H1 (cell line): ENCODE results near the gene C1QTNF1. TPM values are rescaled to one million over a fixed set of nuclear protein-coding genes. Genes with fewer than 3 reads are reported as not detected.

Source experiments
- CTCF ChIA-PET: fragments of 300-600 bp; sonication (Branson Sonifier 250); formaldehyde crosslinking; loops from one replicate; lab custom pipeline; 2021; ENCODE audit not compliant: partially characterized antibody; lab: Charles Lee
- POLR2A ChIA-PET: fragments of 300-600 bp; sonication (Branson Sonifier 250); formaldehyde crosslinking; loops from one replicate; lab custom pipeline; 2021; ENCODE audit warnings: inconsistent platforms; ENCODE audit not compliant: partially characterized antibody; lab: Charles Lee
- DNase-seq, 2 experiments: peaks; one replicate each; pipeline versions ENCODE4 v3.0.0 to v3.0.0-alpha.2; 2010 to 2022; ENCODE audit warnings: low spot score in 2 of 2, low read depth in 1 of 2, mixed read lengths in 1 of 2
- FAIRE-seq: peaks from 2 replicates; lab custom pipeline; 2011; peaks lifted over from hg19 to GRCh38; lab: Jason Lieb, UNC
- H2AFZ ChIP-seq: 2 replicates; pipeline ENCODE4 v1.8.1; 2012; ENCODE audit warnings: low read length, inconsistent platforms
- H2AK5ac ChIP-seq: 2 replicates; pipeline ENCODE4 v1.6.1; 2013; ENCODE audit warnings: low read depth, low read length
- H2BK120ac ChIP-seq: replicated peaks from 2 replicates; pipeline ENCODE3; 2013; ENCODE audit warnings: low read depth, low read length, inconsistent platforms
- H2BK12ac ChIP-seq: 2 replicates; pipeline ENCODE4 v1.6.1; 2013; ENCODE audit warnings: low read depth, low read length
- H2BK15ac ChIP-seq: 2 replicates; pipeline ENCODE4 v1.6.1; 2013; ENCODE audit warnings: low read length
- H2BK20ac ChIP-seq: 2 replicates; pipeline ENCODE4 v1.6.1; 2013; ENCODE audit warnings: low read length
- H2BK5ac ChIP-seq: 2 replicates; pipeline ENCODE4 v1.6.1; 2013; ENCODE audit warnings: low read depth, low read length
- H3K14ac ChIP-seq: 2 replicates; pipeline ENCODE4 v1.6.1; 2013; ENCODE audit warnings: inconsistent platforms; ENCODE audit not compliant: insufficient read length
- H3K18ac ChIP-seq: 2 replicates; pipeline ENCODE4 v1.6.1; 2013; ENCODE audit warnings: low read length; ENCODE audit errors: extremely low read depth
- H3K23ac ChIP-seq: 2 replicates; pipeline ENCODE4 v1.6.1; 2013; ENCODE audit warnings: inconsistent platforms; ENCODE audit not compliant: insufficient read length
- H3K23me2 ChIP-seq: 2 replicates; pipeline ENCODE4 v1.6.1; 2013; ENCODE audit warnings: low read depth, low read length
- H3K27ac ChIP-seq: 2 replicates; pipeline ENCODE4 v1.6.1; 2011; ENCODE audit warnings: low read depth, low read length, inconsistent platforms
- H3K27me3 ChIP-seq, 4 experiments: replicated peaks in 1 of 4; 1 replicate in 1 of 4; 2 replicates in 3 of 4; pipeline versions ENCODE4 v1.6.1 to v1.8.1; 2011 to 2013; ENCODE audit warnings: low read length in 3 of 4, mild to moderate bottlenecking in 3 of 4, inconsistent platforms in 2 of 4, mixed read lengths in 2 of 4, moderate library complexity in 1 of 4; ENCODE audit not compliant: control insufficient read depth in 3 of 4, insufficient read depth in 3 of 4; ENCODE audit errors: extremely low read depth in 1 of 4
- H3K36me3 ChIP-seq, 4 experiments: 2 replicates each; pipeline versions ENCODE4 v1.6.1 to v1.8.1; 2011 to 2013; ENCODE audit warnings: mild to moderate bottlenecking in 4 of 4, low read length in 3 of 4, moderate library complexity in 2 of 4, control low read depth in 1 of 4, inconsistent platforms in 1 of 4; ENCODE audit not compliant: insufficient read depth in 4 of 4, control insufficient read depth in 2 of 4
- H3K4ac ChIP-seq: replicated peaks from 2 replicates; pipeline ENCODE3; 2013; ENCODE audit warnings: low read length, low read depth, mixed read lengths, inconsistent platforms; ENCODE audit not compliant: insufficient read length
- H3K4me1 ChIP-seq, 4 experiments: replicated peaks in 1 of 4; 1 replicate in 1 of 4; 2 replicates in 3 of 4; pipeline versions ENCODE4 v1.6.1 to v1.8.1; 2011 to 2013; ENCODE audit warnings: low read length in 3 of 4, inconsistent platforms in 2 of 4, mixed read lengths in 1 of 4; ENCODE audit not compliant: insufficient read depth in 4 of 4, control insufficient read depth in 3 of 4
- H3K4me2 ChIP-seq, 2 experiments: 2 replicates each; pipeline versions ENCODE4 v1.6.1 to v1.8.1; 2011 to 2013; ENCODE audit warnings: low read depth in 2 of 2, low read length in 2 of 2, control low read depth in 1 of 2, inconsistent platforms in 1 of 2, mild to moderate bottlenecking in 1 of 2; ENCODE audit not compliant: insufficient read depth in 1 of 2
- H3K4me3 ChIP-seq, 4 experiments: fragments of 200-600, 300-600 bp in 1 of 4; sonication (generic), shearing (Covaris generic), sonication (Bioruptor Twin) in 1 of 4; 2 replicates each; pipeline versions ENCODE4 v1.5.1 to v1.8.1; 2011 to 2016; ENCODE audit warnings: low read length in 4 of 4, low read depth in 3 of 4, control low read depth in 2 of 4, inconsistent platforms in 2 of 4, mild to moderate bottlenecking in 2 of 4, mixed read lengths in 1 of 4, moderate library complexity in 1 of 4; ENCODE audit not compliant: insufficient read depth in 2 of 4; ENCODE audit errors: extremely low read depth in 1 of 4
- H3K56ac ChIP-seq: replicated peaks from 2 replicates; pipeline ENCODE3; 2013; ENCODE audit warnings: low read depth, mild to moderate bottlenecking, mixed read lengths, low read length, inconsistent platforms; ENCODE audit not compliant: insufficient read length
- H3K79me1 ChIP-seq: 2 replicates; pipeline ENCODE4 v1.6.1; 2013; ENCODE audit warnings: low read depth, low read length, control low read depth
- H3K79me2 ChIP-seq, 2 experiments: 2 replicates each; pipeline versions ENCODE4 v1.6.1 to v1.8.1; 2012 to 2013; ENCODE audit warnings: low read length in 2 of 2, mild to moderate bottlenecking in 2 of 2, inconsistent platforms in 1 of 2; ENCODE audit not compliant: insufficient read depth in 2 of 2, control insufficient read depth in 1 of 2
- H3K9ac ChIP-seq, 4 experiments: replicated peaks in 1 of 4; 1 replicate in 1 of 4; 2 replicates in 3 of 4; pipeline versions ENCODE4 v1.6.1 to v1.8.1; 2011 to 2013; ENCODE audit warnings: low read depth in 3 of 4, low read length in 3 of 4, control low read depth in 2 of 4, mild to moderate bottlenecking in 2 of 4, moderate library complexity in 2 of 4, inconsistent platforms in 1 of 4; ENCODE audit errors: extremely low read depth in 1 of 4
- H3K9me3 ChIP-seq, 2 experiments: 2 replicates each; pipeline versions ENCODE4 v1.6.1 to v1.8.1; 2012 to 2013; ENCODE audit warnings: mild to moderate bottlenecking in 2 of 2, moderate library complexity in 2 of 2, control low read depth in 1 of 2, inconsistent platforms in 1 of 2, low read depth in 1 of 2, low read length in 1 of 2, mixed read lengths in 1 of 2; ENCODE audit not compliant: insufficient read depth in 2 of 2
- H4K20me1 ChIP-seq, 2 experiments: replicated peaks in 1 of 2; 2 replicates each; pipeline versions ENCODE3 to v1.8.1; 2011 to 2013; ENCODE audit warnings: inconsistent platforms in 2 of 2, low read length in 2 of 2, mild to moderate bottlenecking in 1 of 2; ENCODE audit not compliant: insufficient read depth in 2 of 2, control insufficient read depth in 1 of 2
- H4K5ac ChIP-seq: 2 replicates; pipeline ENCODE4 v1.6.1; 2013; ENCODE audit warnings: low read length, low read depth, mixed read lengths, inconsistent platforms; ENCODE audit not compliant: insufficient read length
- H4K8ac ChIP-seq: 2 replicates; pipeline ENCODE4 v1.8.0; 2013; ENCODE audit warnings: mild to moderate bottlenecking, moderate library complexity, low read length, inconsistent platforms; ENCODE audit not compliant: insufficient read depth; ENCODE audit errors: extremely low read depth
- H4K91ac ChIP-seq: replicated peaks from 2 replicates; pipeline ENCODE3; 2013; ENCODE audit warnings: low read length, mixed read lengths, inconsistent platforms; ENCODE audit not compliant: insufficient read length
- BACH1 ChIP-seq: IDR thresholded peaks from 2 replicates; pipeline ENCODE4 v1.6.1; 2012; ENCODE audit warnings: low read length, improper control_type of control experiment
- HDAC2 ChIP-seq, 2 experiments: fragments of 300-600 bp in 1 of 2; sonication (generic) in 1 of 2; IDR thresholded peaks; 2 replicates each; pipeline ENCODE4 v1.6.1; 2011 to 2012; ENCODE audit warnings: low read depth in 2 of 2, low read length in 2 of 2, mild to moderate bottlenecking in 2 of 2, moderate library complexity in 2 of 2, borderline replicate concordance in 1 of 2, inconsistent platforms in 1 of 2
- RNF2 ChIP-seq: fragments of 200-900, 300-1000 bp; sonication (generic); IDR thresholded peaks from 2 replicates; pipeline ENCODE4 v1.7.1; 2016; ENCODE audit warnings: borderline replicate concordance, low read depth, mild to moderate bottlenecking, antibody characterized with exemption, low read length; ENCODE audit not compliant: poor library complexity, severe bottlenecking; ENCODE audit errors: missing control alignments
- SAP30 ChIP-seq: fragments of 300-600 bp; sonication (generic); IDR thresholded peaks from 2 replicates; pipeline ENCODE4 v1.7.1; 2012; ENCODE audit warnings: low read length, moderate library complexity, mild to moderate bottlenecking, inconsistent platforms; ENCODE audit not compliant: insufficient read depth, insufficient replicate concordance
- USF2 ChIP-seq: IDR thresholded peaks from 2 replicates; pipeline ENCODE4 v1.6.1; 2011; ENCODE audit warnings: low read length, improper control_type of control experiment
- WGBS, 2 experiments: shearing (Covaris generic) in 1 of 2; methylation state at CpG; one replicate each; pipeline versions ENCODE4 v1.1.6 to v1.1.7; 2013 to 2015; ENCODE audit warnings: low lambda C conversion rate in 2 of 2, mixed read lengths in 2 of 2, inconsistent platforms in 1 of 2, low coverage in 1 of 2, missing lambda C conversion rate in 1 of 2; ENCODE audit not compliant: insufficient replicate concordance in 2 of 2, insufficient coverage in 1 of 2, insufficient read length in 1 of 2; ENCODE audit errors: extremely low coverage in 1 of 2, missing lambda C conversion rate in 1 of 2; 5-methylcytosine and 5-hydroxymethylcytosine counted together
- polyA plus RNA-seq, 7 experiments: library from polyadenylated mRNA; depleted of rRNA in 3 of 7; stranded (reverse) in 5 of 7; unstranded in 2 of 7; fragments of >200 nt in 5 of 7; fragments of 200-250 nt in 2 of 7; gene quantifications; 1 replicate in 5 of 7; 2 replicates in 1 of 7; 4 replicates in 1 of 7; pipeline versions ENCODE4 v1.2.1 to v1.2.3, GENCODE V29; 2011 to 2013; ENCODE audit warnings: missing spikeins in 2 of 7, mixed read lengths in 2 of 7
- total RNA-seq: library from RNA; stranded (reverse); fragmentation: NEBNext Ultra II Directional; extraction: Animal tissue kit (Norgen Biotek cat#: 25700); gene quantifications from 2 replicates; pipeline ENCODE4 v1.2.1, GENCODE V29; 2021

C1QTNF1 gene
- total and polyA plus RNA-seq, 2 of the 8 experiments (the other 6 are each of a cell fraction or from before 2014, with no cell fraction given), result 1.5 to 2.5 TPM

GRCh38 chr17:79020631-79021301, 3.2 kb upstream of the C1QTNF1 start:
- Histone ChIP-seq H3K14ac (no peak overlapping the region), H2BK120ac (no peak overlapping the region), H3K9me3 (peaks cover 5 to 6% of the 10 kb centered on the region in 2 experiments; a peak in 2 of 4 replicates), H4K5ac (no peak overlapping the region), H2BK5ac (no peak overlapping the region), H4K91ac (no peak overlapping the region), H3K4ac (no peak overlapping the region), H3K36me3 (no peaks in the 10 kb centered on the region), H3K23me2 (peaks cover 9% of the 10 kb centered on the region; the same call in 1 of the 2 replicates), H3K27ac (no peak overlapping the region), H2AK5ac (no peak overlapping the region), H4K20me1 (no peaks in the 10 kb centered on the region), H3K79me1 (no peaks in the 10 kb centered on the region), H3K18ac (no peak overlapping the region), H2BK20ac (no peak overlapping the region), H4K8ac (no peak overlapping the region), H2BK15ac (no peak overlapping the region), H3K9ac (no peak overlapping the region), H3K4me1 (peaks cover 2 to 7% (median 4%) of the 10 kb centered on the region in 4 experiments; a peak in 4 of 7 replicates), H2BK12ac (no peak overlapping the region), H3K4me2 (no peak overlapping the region), H3K4me3 (no peak overlapping the region), H3K79me2 (no peaks in the 10 kb centered on the region), H3K56ac (no peak overlapping the region), H3K27me3 (peaks cover 18 to 59% (median 49%) of the 10 kb centered on the region in 4 experiments), H3K23ac (no peak overlapping the region), H2AFZ (no peak overlapping the region)
- CTCF ChIA-PET, result interaction anchor here (0.6 to 8.0 kb wide), 15 partner anchors 8 to 136 kb away, joined by 3 to 56 read pairs (median 4); no protein-coding TSS in a partner anchor
- WGBS, 2 experiments, result 88% methylated on average over 2 of the region's 2 CpGs; no CpG with 5 or more reads in 1 of the 2 experiments
- FAIRE-seq, result no peak
- DNase-seq, result no peak
- POLR2A ChIA-PET, result no interaction called here
- no peak for TF ChIP-seq BACH1
- TF ChIP-seq HDAC2 (IDR thresholded peaks at IDR 0.05; ENCODE audit: borderline replicate concordance in 1 of 2, low read depth in 2 of 2, low read length in 2 of 2), result no peak
- no peak for TF ChIP-seq RNF2
- no peak for TF ChIP-seq USF2
- TF ChIP-seq SAP30, result no peak
